ENCODE measurements around the gene UGT2B15.
"Not testable (repeated sequence)": the region's sequence is repeated elsewhere in the genome, so short reads cannot be mapped to it uniquely, and the experiment has no call there.

Gene UGT2B15

GRCh38 chr4:68683034-68683433, 12.6 kb upstream of the UGT2B15 start:
- H2AFZ ChIP-seq (ENCODE audit: low read length, unreplicated experiment), result no peak overlapping the region
- no peaks in the 10 kb centered on the region for H3K79me2 ChIP-seq (ENCODE audit: control insufficient read depth, insufficient read depth, low read length, unreplicated experiment)
- H3K36me3 ChIP-seq (ENCODE audit: insufficient read depth, low read length), result no peaks in the 10 kb centered on the region
- no peaks in the 10 kb centered on the region for H3K4me1 ChIP-seq (ENCODE audit: control insufficient read depth, insufficient read depth, low read length, unreplicated experiment)
- no peak overlapping the region for H3K27ac ChIP-seq (ENCODE audit: low read depth, low read length)
- no peak overlapping the region for H3K4me3 ChIP-seq (ENCODE audit: low read depth, low read length)
- H3K27me3 ChIP-seq (ENCODE audit: insufficient read depth, low read length), result no peaks in the 10 kb centered on the region

GRCh38 chr4:68681298-68681697, 10.8 kb upstream of the UGT2B15 start:
- H3K4me3 ChIP-seq (ENCODE audit: low read depth, low read length); H3K79me2 ChIP-seq (ENCODE audit: control insufficient read depth, insufficient read depth, low read length, unreplicated experiment); H3K27me3 ChIP-seq (ENCODE audit: insufficient read depth, low read length); H3K36me3 ChIP-seq (ENCODE audit: insufficient read depth, low read length); H3K4me1 ChIP-seq (ENCODE audit: control insufficient read depth, insufficient read depth, low read length, unreplicated experiment); H2AFZ ChIP-seq (ENCODE audit: low read length, unreplicated experiment); H3K27ac ChIP-seq (ENCODE audit: low read depth, low read length): not testable (repeated sequence)

- H3K4me1 ChIP-seq (ENCODE audit: control insufficient read depth, insufficient read depth, low read length, unreplicated experiment), result no peaks in the 10 kb centered on the region
- H2AFZ ChIP-seq (ENCODE audit: low read length, unreplicated experiment), result no peak overlapping the region
- no peaks in the 10 kb centered on the region for H3K79me2 ChIP-seq (ENCODE audit: control insufficient read depth, insufficient read depth, low read length, unreplicated experiment)
- H3K36me3 ChIP-seq (ENCODE audit: insufficient read depth, low read length), result no peaks in the 10 kb centered on the region
- H3K27me3 ChIP-seq (ENCODE audit: insufficient read depth, low read length), result no peaks in the 10 kb centered on the region
- H3K27ac ChIP-seq (ENCODE audit: low read depth, low read length), result no peak overlapping the region
- no peak overlapping the region for H3K4me3 ChIP-seq (ENCODE audit: low read depth, low read length)
These were observed 2.7 kb upstream of the UGT2B15 start for GRCh38 chr4:68673143-68673542.

- H2AFZ ChIP-seq (ENCODE audit: low read length, unreplicated experiment); H3K36me3 ChIP-seq (ENCODE audit: insufficient read depth, low read length); H3K4me1 ChIP-seq (ENCODE audit: control insufficient read depth, insufficient read depth, low read length, unreplicated experiment); H3K79me2 ChIP-seq (ENCODE audit: control insufficient read depth, insufficient read depth, low read length, unreplicated experiment); H3K27me3 ChIP-seq (ENCODE audit: insufficient read depth, low read length); H3K27ac ChIP-seq (ENCODE audit: low read depth, low read length); H3K4me3 ChIP-seq (ENCODE audit: low read depth, low read length): not testable (repeated sequence)
These were observed 765 bp upstream of the UGT2B15 start for GRCh38 chr4:68671217-68671616.

GRCh38 chr4:68668537-68669163, 1.8 kb downstream of the UGT2B15 start:
- H2AFZ ChIP-seq (ENCODE audit: low read length, unreplicated experiment); H3K27me3 ChIP-seq (ENCODE audit: insufficient read depth, low read length); H3K4me3 ChIP-seq (ENCODE audit: low read depth, low read length); H3K79me2 ChIP-seq (ENCODE audit: control insufficient read depth, insufficient read depth, low read length, unreplicated experiment); H3K36me3 ChIP-seq (ENCODE audit: insufficient read depth, low read length); H3K27ac ChIP-seq (ENCODE audit: low read depth, low read length); H3K4me1 ChIP-seq (ENCODE audit: control insufficient read depth, insufficient read depth, low read length, unreplicated experiment): not testable (repeated sequence)

GRCh38 chr4:68667551-68667950, 2.9 kb downstream of the UGT2B15 start:
- not testable (repeated sequence) for H3K4me3 ChIP-seq (ENCODE audit: low read depth, low read length); H3K79me2 ChIP-seq (ENCODE audit: control insufficient read depth, insufficient read depth, low read length, unreplicated experiment); H3K27ac ChIP-seq (ENCODE audit: low read depth, low read length); H2AFZ ChIP-seq (ENCODE audit: low read length, unreplicated experiment); H3K27me3 ChIP-seq (ENCODE audit: insufficient read depth, low read length); H3K36me3 ChIP-seq (ENCODE audit: insufficient read depth, low read length); H3K4me1 ChIP-seq (ENCODE audit: control insufficient read depth, insufficient read depth, low read length, unreplicated experiment)

GRCh38 chr4:68664721-68665120, 5.7 kb downstream of the UGT2B15 start:
- H3K36me3 ChIP-seq (ENCODE audit: insufficient read depth, low read length); H3K27me3 ChIP-seq (ENCODE audit: insufficient read depth, low read length); H3K27ac ChIP-seq (ENCODE audit: low read depth, low read length); H3K79me2 ChIP-seq (ENCODE audit: control insufficient read depth, insufficient read depth, low read length, unreplicated experiment); H3K4me1 ChIP-seq (ENCODE audit: control insufficient read depth, insufficient read depth, low read length, unreplicated experiment); H2AFZ ChIP-seq (ENCODE audit: low read length, unreplicated experiment); H3K4me3 ChIP-seq (ENCODE audit: low read depth, low read length): not testable (repeated sequence)

- H3K79me2 ChIP-seq (ENCODE audit: control insufficient read depth, insufficient read depth, low read length, unreplicated experiment); H2AFZ ChIP-seq (ENCODE audit: low read length, unreplicated experiment); H3K27ac ChIP-seq (ENCODE audit: low read depth, low read length); H3K36me3 ChIP-seq (ENCODE audit: insufficient read depth, low read length); H3K4me1 ChIP-seq (ENCODE audit: control insufficient read depth, insufficient read depth, low read length, unreplicated experiment); H3K27me3 ChIP-seq (ENCODE audit: insufficient read depth, low read length); H3K4me3 ChIP-seq (ENCODE audit: low read depth, low read length): not testable (repeated sequence)
These were observed 7.4 kb downstream of the UGT2B15 start for GRCh38 chr4:68662836-68663574.

GRCh38 chr4:68658672-68659071, 11.8 kb downstream of the UGT2B15 start:
- Histone ChIP-seq H2AFZ (ENCODE audit: low read length, unreplicated experiment) (no peak overlapping the region), H3K27ac (ENCODE audit: low read depth, low read length) (no peak overlapping the region), H3K36me3 (ENCODE audit: insufficient read depth, low read length) (no peaks in the 10 kb centered on the region), H3K4me1 (ENCODE audit: control insufficient read depth, insufficient read depth, low read length, unreplicated experiment) (no peaks in the 10 kb centered on the region), H3K79me2 (ENCODE audit: control insufficient read depth, insufficient read depth, low read length, unreplicated experiment) (no peaks in the 10 kb centered on the region), H3K27me3 (ENCODE audit: insufficient read depth, low read length) (no peaks in the 10 kb centered on the region), H3K4me3 (ENCODE audit: low read depth, low read length) (no peak overlapping the region)

- not testable (repeated sequence) for H3K27me3 ChIP-seq (ENCODE audit: insufficient read depth, low read length); H3K4me1 ChIP-seq (ENCODE audit: control insufficient read depth, insufficient read depth, low read length, unreplicated experiment); H2AFZ ChIP-seq (ENCODE audit: low read length, unreplicated experiment); H3K4me3 ChIP-seq (ENCODE audit: low read depth, low read length); H3K36me3 ChIP-seq (ENCODE audit: insufficient read depth, low read length); H3K79me2 ChIP-seq (ENCODE audit: control insufficient read depth, insufficient read depth, low read length, unreplicated experiment); H3K27ac ChIP-seq (ENCODE audit: low read depth, low read length)
These were observed 13.3 kb downstream of the UGT2B15 start for GRCh38 chr4:68657022-68657594.

- H2AFZ ChIP-seq (ENCODE audit: low read length, unreplicated experiment); H3K36me3 ChIP-seq (ENCODE audit: insufficient read depth, low read length); H3K27ac ChIP-seq (ENCODE audit: low read depth, low read length); H3K4me1 ChIP-seq (ENCODE audit: control insufficient read depth, insufficient read depth, low read length, unreplicated experiment); H3K79me2 ChIP-seq (ENCODE audit: control insufficient read depth, insufficient read depth, low read length, unreplicated experiment); H3K27me3 ChIP-seq (ENCODE audit: insufficient read depth, low read length); H3K4me3 ChIP-seq (ENCODE audit: low read depth, low read length): not testable (repeated sequence)
These were observed 13.9 kb downstream of the UGT2B15 start for GRCh38 chr4:68656445-68656973.
